SKM-1 treated with dmso at 0.1 percent for 144 hours (cell line): Measurements from ENCODE around the gene HSPG2.

Experiments
- DNase-seq: peaks from one replicate; lab custom pipeline; 2025; ENCODE audit not compliant: unreplicated experiment; lab: John Stamatoyannopoulos, UW

Gene HSPG2

GRCh38 chr1:21849909-21850576, 87.1 kb downstream of the HSPG2 start:
- DNase-seq: no peak

- no peak for DNase-seq
These were observed 88.5 kb downstream of the HSPG2 start for GRCh38 chr1:21848524-21849174.

GRCh38 chr1:21847223-21848205, 89.6 kb downstream of the HSPG2 start:
- no peak for DNase-seq

- DNase-seq: no peak
These were observed 91.2 kb downstream of the HSPG2 start for GRCh38 chr1:21845646-21846641.

GRCh38 chr1:21843996-21844395, 93.1 kb downstream of the HSPG2 start:
- DNase-seq: no peak

GRCh38 chr1:21843208-21843607, 93.9 kb downstream of the HSPG2 start:
- no peak for DNase-seq

- no peak for DNase-seq
These were observed 94.4 kb downstream of the HSPG2 start for GRCh38 chr1:21842606-21843162.

- no peak for DNase-seq
These were observed 95.2 kb downstream of the HSPG2 start for GRCh38 chr1:21841852-21842466.

GRCh38 chr1:21840981-21841380, 96.1 kb downstream of the HSPG2 start:
- DNase-seq: no peak

GRCh38 chr1:21839337-21840037, 97.6 kb downstream of the HSPG2 start:
- no peak for DNase-seq

- DNase-seq: no peak
These were observed 98.6 kb downstream of the HSPG2 start for GRCh38 chr1:21838359-21839157.

GRCh38 chr1:21837476-21837875, 99.6 kb downstream of the HSPG2 start:
- no peak for DNase-seq

GRCh38 chr1:21836729-21837128, 100.4 kb downstream of the HSPG2 start:
- no peak for DNase-seq

GRCh38 chr1:21836010-21836409, 101.1 kb downstream of the HSPG2 start:
- no peak for DNase-seq

GRCh38 chr1:21834666-21835065, 102.4 kb downstream of the HSPG2 start:
- DNase-seq: no peak

- DNase-seq: no peak
These were observed 103.0 kb downstream of the HSPG2 start for GRCh38 chr1:21834094-21834493.

GRCh38 chr1:21833392-21833976, 103.6 kb downstream of the HSPG2 start:
- no peak for DNase-seq

GRCh38 chr1:21831454-21831970, 105.6 kb downstream of the HSPG2 start:
- no peak for DNase-seq
